ENCODE data around the gene RRBP1. TPM values are rescaled to one million over a fixed set of nuclear protein-coding genes. Genes with fewer than 3 reads are reported as not detected.

Gene RRBP1
- total RNA-seq, 1 experiment from 2014 or later = 83.3 TPM

- H3K36me3 ChIP-seq = peaks cover 16% of the 10 kb centered on the region
- no peaks in the 10 kb centered on the region for H3K9me3 ChIP-seq
- H3K4me3 ChIP-seq = no peak overlapping the region
- DNase-seq = no peak
- no peaks in the 10 kb centered on the region for H3K27me3 ChIP-seq
These were observed 105.8 kb downstream of the RRBP1 start for GRCh38 chr20:17576215-17576614.

- peaks cover 13% of the 10 kb centered on the region for H3K36me3 ChIP-seq
- H3K9me3 ChIP-seq = no peaks in the 10 kb centered on the region
- no peak overlapping the region for H3K4me3 ChIP-seq
- DNase-seq = no peak
- no peaks in the 10 kb centered on the region for H3K27me3 ChIP-seq
These were observed 108.6 kb downstream of the RRBP1 start for GRCh38 chr20:17573463-17573862.

GRCh38 chr20:17572034-17572638 lies 109.9 kb downstream of the RRBP1 start:
- Histone ChIP-seq H3K4me3 (peak overlapping the region; percentile 71), H3K36me3 (peaks cover 13% of the 10 kb centered on the region), H3K9me3 (no peaks in the 10 kb centered on the region), H3K27me3 (no peaks in the 10 kb centered on the region)
- DNase-seq = no peak

- H3K4me3 ChIP-seq = peak overlapping the region; percentile 71
- no peaks in the 10 kb centered on the region for H3K9me3 ChIP-seq
- H3K36me3 ChIP-seq = peaks cover 9% of the 10 kb centered on the region
- H3K27me3 ChIP-seq = no peaks in the 10 kb centered on the region
- DNase-seq = no peak
These were observed 110.9 kb downstream of the RRBP1 start for GRCh38 chr20:17571153-17571527.

GRCh38 chr20:17570347-17571152 lies 111.5 kb downstream of the RRBP1 start:
- H3K27me3 ChIP-seq = no peaks in the 10 kb centered on the region
- peak overlapping the region; percentile 71 for H3K4me3 ChIP-seq
- DNase-seq = peak; percentile 31
- H3K36me3 ChIP-seq = peaks cover 4% of the 10 kb centered on the region
- H3K9me3 ChIP-seq = no peaks in the 10 kb centered on the region

GRCh38 chr20:17569616-17570346 lies 112.3 kb downstream of the RRBP1 start, which contains the start of gene DSTN:
DSTN (plus strand) TSS chr20:17570075; CDS start chr20:17570209, 134 bp downstream.
- Histone ChIP-seq H3K27me3 (no peaks in the 10 kb centered on the region), H3K4me3 (peak within 1 kb of the TSS; percentile 71), H3K9me3 (no peaks in the 10 kb centered on the region), H3K36me3 (peaks cover 4% of the 10 kb centered on the region)
- DNase-seq = peak; percentile 93

- H3K9me3 ChIP-seq = no peaks in the 10 kb centered on the region
- peak; percentile 91 for DNase-seq
- H3K27me3 ChIP-seq = no peaks in the 10 kb centered on the region
- H3K36me3 ChIP-seq = peaks cover 2% of the 10 kb centered on the region
- peak overlapping the region; percentile 46 for H3K4me3 ChIP-seq
These were observed 113.0 kb downstream of the RRBP1 start for GRCh38 chr20:17568972-17569521.

GRCh38 chr20:17568045-17568788 lies 113.8 kb downstream of the RRBP1 start:
- Histone ChIP-seq H3K4me3 (peak overlapping the region; percentile 46), H3K27me3 (no peaks in the 10 kb centered on the region)

GRCh38 chr20:17566345-17566744 lies 115.7 kb downstream of the RRBP1 start:
- DNase-seq = no peak
- Histone ChIP-seq H3K4me3 (no peak overlapping the region), H3K27me3 (no peaks in the 10 kb centered on the region), H3K36me3 (peaks cover 2% of the 10 kb centered on the region; the same call in 1 of the 2 replicates), H3K9me3 (no peaks in the 10 kb centered on the region)

More at GRCh38 chr20:17568045-17568788, 113.8 kb downstream of the RRBP1 start:
- peaks cover 2% of the 10 kb centered on the region; the same call in 1 of the 2 replicates for H3K36me3 ChIP-seq
- DNase-seq = no peak
- H3K9me3 ChIP-seq = no peaks in the 10 kb centered on the region

GRCh38 chr20:17565169-17565845 lies 116.7 kb downstream of the RRBP1 start:
- no peaks in the 10 kb centered on the region for H3K9me3 ChIP-seq
- no peaks in the 10 kb centered on the region for H3K27me3 ChIP-seq
- no peak for DNase-seq
- H3K36me3 ChIP-seq = peaks cover 2% of the 10 kb centered on the region; the same call in 1 of the 2 replicates
- H3K4me3 ChIP-seq = no peak overlapping the region

Other genes starting within 250 kb of the RRBP1 start
- gene BFSP1, start 150.9 kb downstream of the RRBP1 start, total RNA-seq (2014; rRNA removed; shearing (Covaris generic); ENCODE audit: low replicate concordance) = 0.99 and 2.3 TPM in 2 replicates
- 310 and 627 TPM in 2 replicates for gene DSTN, start 112.2 kb downstream of the RRBP1 start, total RNA-seq (2014; rRNA removed; shearing (Covaris generic); ENCODE audit: low replicate concordance)
- not detected in 2 replicates for gene BANF2, start 17.7 kb upstream of the RRBP1 start, total RNA-seq (2014; rRNA removed; shearing (Covaris generic); ENCODE audit: low replicate concordance)